ENCODE data around the gene AP1S2. TPM values are rescaled to one million over a fixed set of nuclear protein-coding genes. Genes with fewer than 3 reads are reported as not detected.
"Not testable (repeated sequence)": the region's sequence is repeated elsewhere in the genome, so short reads cannot be mapped to it uniquely, and the experiment has no call there.

Gene AP1S2
- total RNA-seq, 4 donors from 2014 or later = 36.8 to 73.9 (median 53.4) TPM

DNA sequence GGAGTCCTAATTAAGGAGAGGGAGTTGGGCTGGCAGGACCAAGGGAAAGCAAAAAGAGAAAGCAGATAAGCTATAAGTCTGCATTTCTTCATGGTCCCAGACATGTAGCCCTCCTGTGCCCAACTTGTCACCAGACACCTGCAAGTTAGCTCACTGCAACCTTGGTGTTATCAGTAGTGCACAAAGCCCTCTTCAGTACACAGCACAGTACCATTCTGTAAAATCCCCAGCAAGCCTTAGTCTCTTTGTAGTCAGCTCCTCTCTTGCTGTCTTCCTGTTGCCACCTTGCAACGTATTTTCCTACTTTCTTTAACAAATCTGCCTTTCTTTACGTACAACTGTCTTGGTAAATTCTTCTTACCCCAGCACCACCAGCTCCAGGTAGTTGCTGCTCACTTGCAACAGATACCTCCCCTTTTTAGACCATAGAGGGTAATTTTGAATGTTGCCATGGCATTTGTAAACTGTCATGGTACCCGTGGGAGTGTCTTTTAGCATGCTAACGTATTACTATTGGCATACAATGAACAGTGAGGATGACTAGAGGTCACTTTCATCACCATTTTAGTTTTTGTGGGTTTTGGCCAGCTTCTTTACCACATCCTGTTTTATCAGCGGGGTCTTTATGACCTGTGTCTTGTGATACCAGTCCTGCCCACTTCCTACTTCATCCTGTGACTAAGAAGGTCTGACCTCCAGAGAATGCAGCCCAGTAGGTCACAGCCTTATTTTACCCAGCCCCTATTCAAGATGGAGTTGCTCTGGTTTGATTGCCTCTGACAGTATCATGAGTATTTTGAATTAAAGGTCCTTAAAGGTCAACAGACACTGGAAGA, 28.3 kb upstream of the AP1S2 start:
- TF ChIP-seq CTCF (IDR thresholded peaks at IDR 0.05) = no peak
- no peak for DNase-seq (ENCODE audit: low spot score)

DNA sequence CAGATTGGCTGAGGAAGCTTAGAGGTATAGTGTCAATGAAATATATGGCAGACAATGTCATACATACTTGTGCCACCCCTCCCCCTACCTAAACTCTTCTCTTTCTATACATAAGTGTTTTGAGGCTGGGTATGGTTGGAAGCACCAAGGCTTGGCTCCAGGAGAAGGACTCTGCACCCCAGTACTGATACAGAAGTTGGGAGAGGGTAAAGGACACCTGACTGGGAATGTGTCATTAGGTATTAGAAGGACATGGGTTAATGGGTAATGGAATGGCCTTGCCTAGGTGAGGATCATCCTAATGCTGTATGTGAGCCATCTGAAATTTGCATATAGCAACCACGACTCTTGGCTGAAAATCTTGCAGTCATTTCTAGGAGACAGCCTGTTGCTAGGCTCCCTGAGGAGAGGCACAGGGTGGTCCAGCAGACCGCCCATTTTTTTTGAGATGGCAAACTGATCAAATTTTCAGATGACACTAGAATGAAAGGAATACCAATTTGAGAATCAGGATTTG, 26.8 kb upstream of the AP1S2 start:
- no peak for TF ChIP-seq CTCF (IDR thresholded peaks at IDR 0.05)
- DNase-seq (ENCODE audit: low spot score) = no peak
- ATAC-seq (ENCODE audit: low FRiP score) = no peak

More for the DNA sequence above, 28.3 kb upstream of the AP1S2 start:
- no peak for ATAC-seq (ENCODE audit: low FRiP score)

DNA sequence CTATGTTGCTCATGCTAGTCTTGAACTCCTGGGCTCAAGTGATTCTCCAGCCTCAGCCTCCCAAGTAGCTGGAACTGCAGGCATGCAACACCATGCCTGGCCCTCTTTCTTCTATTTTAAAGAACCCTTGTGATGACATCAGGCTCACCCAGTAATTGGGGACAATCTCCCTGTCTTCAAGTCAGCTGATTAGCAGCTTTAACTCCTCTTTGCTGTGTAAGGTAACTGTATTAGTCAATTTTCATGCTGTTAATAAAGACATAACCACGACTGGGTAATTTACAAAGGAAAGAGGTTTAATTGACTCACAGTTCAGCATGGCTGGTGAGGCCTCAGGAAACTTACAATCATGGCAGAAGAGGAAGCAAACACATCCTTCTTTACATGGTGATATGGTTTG, 23.3 kb upstream of the AP1S2 start:
- DNase-seq (ENCODE audit: low spot score); ATAC-seq (ENCODE audit: low FRiP score): not testable (repeated sequence)

- no peak for ATAC-seq (ENCODE audit: low FRiP score)
- no peak for TF ChIP-seq CTCF (IDR thresholded peaks at IDR 0.05)
- DNase-seq (ENCODE audit: low spot score) = no peak
Measured at GRCh38 chrX:15877380-15877779, 22.8 kb upstream of the AP1S2 start.

DNA sequence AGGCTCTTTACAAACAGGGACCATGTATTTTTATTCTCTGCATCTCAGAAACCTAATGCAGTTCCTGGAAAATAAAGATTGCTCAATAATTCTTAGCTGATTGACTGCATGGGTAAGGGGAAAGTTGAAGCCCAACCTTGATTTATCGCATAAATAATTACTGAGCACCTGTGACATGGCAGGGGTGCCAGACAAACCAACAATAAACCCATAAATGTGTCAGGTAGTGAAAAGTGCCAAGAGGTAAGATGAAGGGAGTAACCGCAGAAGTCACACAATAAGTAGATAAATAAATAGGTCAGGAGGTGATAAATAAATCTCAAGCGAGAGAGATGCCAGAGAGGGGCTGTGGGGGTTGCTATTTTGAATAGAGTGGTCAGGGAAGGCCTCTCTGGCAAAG, 20.1 kb upstream of the AP1S2 start:
- DNase-seq (ENCODE audit: low spot score) (no peak), ATAC-seq (ENCODE audit: low FRiP score) (no peak)
- TF ChIP-seq CTCF (IDR thresholded peaks at IDR 0.05) = no peak

DNA sequence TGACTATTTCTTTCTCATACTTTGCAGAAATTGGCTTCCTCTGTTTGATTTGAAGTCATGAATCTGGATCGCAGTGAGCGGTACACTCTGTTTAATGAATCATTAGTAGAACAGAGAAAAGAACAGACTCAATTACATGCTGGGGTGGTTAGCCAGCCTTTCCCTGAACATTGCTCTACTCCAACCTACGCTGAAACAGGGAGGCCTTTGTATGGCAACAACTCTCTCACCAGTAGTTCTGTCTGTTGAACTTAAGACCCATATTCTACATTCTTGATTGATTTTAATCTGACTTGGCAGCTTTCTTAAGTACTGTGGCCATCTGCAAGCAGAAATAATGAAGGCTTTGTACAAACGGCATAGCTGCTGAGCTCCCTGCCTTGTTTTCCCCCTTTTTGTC, 19.0 kb upstream of the AP1S2 start:
- no peak for DNase-seq (ENCODE audit: low spot score)
- no peak for ATAC-seq (ENCODE audit: low FRiP score)
- TF ChIP-seq CTCF (IDR thresholded peaks at IDR 0.05) = no peak

- ATAC-seq (ENCODE audit: low FRiP score) (no peak), DNase-seq (ENCODE audit: low spot score) (no peak)
- TF ChIP-seq CTCF (IDR thresholded peaks at IDR 0.05) = no peak
Measured at GRCh38 chrX:15870310-15870709, 15.7 kb upstream of the AP1S2 start.

Data from omental fat pad (tissue), 4 donors.